Mesothelial cell of epicardium (in vitro differentiated cells): Measurements from ENCODE around the gene ETHE1. TPM values are rescaled to one million over a fixed set of nuclear protein-coding genes. Genes with fewer than 3 reads are reported as not detected.

Experiments
- DNase-seq, 2 experiments: peaks; one replicate each; pipeline ENCODE4 v3.0.0; 2021; ENCODE audit warnings: low spot score in 2 of 2; ENCODE audit not compliant: unreplicated experiment in 2 of 2
- H3K27ac Mint-ChIP-seq: 2 replicates; pipeline ENCODE4 v1.8.0; 2021; ENCODE audit warnings: mixed read lengths
- H3K27me3 Mint-ChIP-seq: 2 replicates; pipeline ENCODE4 v1.8.0; 2021; ENCODE audit warnings: low read depth, mixed read lengths
- H3K36me3 Mint-ChIP-seq: 2 replicates; pipeline ENCODE4 v1.8.0; 2021; ENCODE audit warnings: mixed read lengths
- H3K4me1 Mint-ChIP-seq: 2 replicates; pipeline ENCODE4 v1.8.0; 2021; ENCODE audit warnings: mixed read lengths
- H3K4me3 Mint-ChIP-seq: 2 replicates; pipeline ENCODE4 v1.8.0; 2021; ENCODE audit warnings: mild to moderate bottlenecking, moderate library complexity, mixed read lengths
- H3K9me3 Mint-ChIP-seq: 2 replicates; pipeline ENCODE4 v1.8.0; 2021; ENCODE audit warnings: mixed read lengths
- total RNA-seq: library from RNA; stranded (reverse); gene quantifications from 3 replicates; pipeline ENCODE4 v1.2.1, GENCODE V29; 2021
- TF ChIP-seq, protein P1 (sequence below): fragments of 200-600 bp; sonication (generic); IDR thresholded peaks from one replicate; pipeline ENCODE4 v1.5.0; 2021; ENCODE audit warnings: antibody characterized with exemption; ENCODE audit not compliant: unreplicated experiment

ETHE1 gene
- total RNA-seq, 1 donor from 2014 or later = 27.9 TPM

DNA sequence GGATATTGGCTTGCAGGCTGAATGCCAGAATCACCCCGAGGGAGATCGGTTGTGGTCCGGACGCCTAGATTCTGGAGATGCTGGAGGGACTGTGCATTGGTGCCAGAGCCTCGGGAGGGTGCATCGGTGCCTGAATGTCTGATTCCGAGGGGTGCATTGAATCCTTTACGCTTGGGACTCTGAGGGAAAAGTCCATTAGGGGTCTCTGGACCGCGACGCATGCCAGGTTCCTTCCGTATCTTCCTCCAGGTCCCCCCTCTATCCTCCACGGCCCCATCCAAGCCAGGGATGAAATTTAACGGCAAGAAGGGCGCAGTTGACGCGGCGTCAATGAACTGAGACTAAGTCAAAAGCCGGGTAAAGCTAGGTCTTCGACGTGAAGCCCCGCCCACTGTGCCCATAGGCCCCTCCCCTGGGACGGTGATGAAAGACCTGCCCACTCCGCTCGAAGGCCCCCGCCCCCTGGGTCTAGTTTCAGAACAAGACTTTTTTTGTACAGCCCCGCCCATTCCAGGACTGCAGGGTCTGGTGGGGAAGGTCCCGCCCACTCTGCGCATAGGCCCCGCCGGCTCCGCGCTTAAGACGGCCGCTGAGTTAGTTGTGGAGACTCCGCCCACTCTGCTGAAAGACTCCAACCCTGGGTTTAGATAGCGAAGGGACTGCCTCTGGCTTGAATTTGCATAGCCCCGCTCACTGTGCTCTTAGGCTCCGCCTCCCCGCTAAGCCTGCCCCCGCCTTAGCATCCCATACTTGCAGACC is 6.7 kb upstream of the ETHE1 start:
- Mint-ChIP-seq H3K4me3 (peak overlapping the region; percentile 82), H3K9me3 (peaks cover 5% of the 10 kb centered on the region), H3K4me1 (peaks cover 16% of the 10 kb centered on the region), H3K27me3 (no peaks in the 10 kb centered on the region), H3K36me3 (peaks cover 15% of the 10 kb centered on the region), H3K27ac (peak overlapping the region; percentile 99)
- TF ChIP-seq, protein P1, sequence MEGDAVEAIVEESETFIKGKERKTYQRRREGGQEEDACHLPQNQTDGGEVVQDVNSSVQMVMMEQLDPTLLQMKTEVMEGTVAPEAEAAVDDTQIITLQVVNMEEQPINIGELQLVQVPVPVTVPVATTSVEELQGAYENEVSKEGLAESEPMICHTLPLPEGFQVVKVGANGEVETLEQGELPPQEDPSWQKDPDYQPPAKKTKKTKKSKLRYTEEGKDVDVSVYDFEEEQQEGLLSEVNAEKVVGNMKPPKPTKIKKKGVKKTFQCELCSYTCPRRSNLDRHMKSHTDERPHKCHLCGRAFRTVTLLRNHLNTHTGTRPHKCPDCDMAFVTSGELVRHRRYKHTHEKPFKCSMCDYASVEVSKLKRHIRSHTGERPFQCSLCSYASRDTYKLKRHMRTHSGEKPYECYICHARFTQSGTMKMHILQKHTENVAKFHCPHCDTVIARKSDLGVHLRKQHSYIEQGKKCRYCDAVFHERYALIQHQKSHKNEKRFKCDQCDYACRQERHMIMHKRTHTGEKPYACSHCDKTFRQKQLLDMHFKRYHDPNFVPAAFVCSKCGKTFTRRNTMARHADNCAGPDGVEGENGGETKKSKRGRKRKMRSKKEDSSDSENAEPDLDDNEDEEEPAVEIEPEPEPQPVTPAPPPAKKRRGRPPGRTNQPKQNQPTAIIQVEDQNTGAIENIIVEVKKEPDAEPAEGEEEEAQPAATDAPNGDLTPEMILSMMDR = no peak
- peak; percentile 99 to 100 for DNase-seq

DNA sequence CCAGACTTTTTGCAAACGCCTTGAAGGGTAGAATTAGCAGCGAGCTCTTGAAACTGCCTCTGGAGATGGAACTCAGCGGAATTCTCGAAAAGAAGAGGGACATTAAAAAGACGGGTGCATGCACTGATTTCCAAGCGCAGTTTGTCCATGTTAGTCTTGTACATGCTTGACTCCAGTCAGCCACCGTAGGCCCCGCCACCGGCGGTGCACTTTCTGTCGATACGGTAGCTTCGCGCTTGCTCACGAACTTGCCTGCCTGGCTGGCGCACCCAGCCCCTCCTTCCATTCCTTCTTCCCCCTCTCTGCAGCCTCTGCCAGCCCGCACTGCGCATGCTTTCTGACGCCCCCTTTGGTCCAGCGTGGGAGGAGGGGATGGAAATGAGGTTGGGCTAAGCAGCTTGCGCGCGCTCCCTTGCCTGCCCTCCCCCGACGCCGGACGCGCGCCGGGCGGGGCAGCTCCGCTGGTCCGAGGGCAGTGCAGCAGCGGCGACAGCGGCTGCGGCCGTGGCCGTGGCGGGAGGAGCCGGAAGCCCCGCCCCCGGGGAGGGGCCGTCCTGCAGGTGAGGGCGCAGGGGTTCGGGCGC is 6.1 kb upstream of the ETHE1 start, which contains the start of gene ZNF575:
TSS of gene ZNF575 (plus strand) at position 227 of the 584 bp plus-strand sequence. CDS start 1,235 bp downstream, outside the sequence.
- H3K4me3 Mint-ChIP-seq = peak within 1 kb of the TSS; percentile 82
- H3K9me3 Mint-ChIP-seq = no peaks in the 10 kb centered on the region
- peak within 1 kb of the TSS; percentile 99 for H3K27ac Mint-ChIP-seq
- peak; percentile 79 to 92 for DNase-seq
- no peaks in the 10 kb centered on the region for H3K27me3 Mint-ChIP-seq
- H3K4me1 Mint-ChIP-seq = peaks cover 16% of the 10 kb centered on the region
- TF ChIP-seq, protein P1 = peak; percentile 11
- peaks cover 9% of the 10 kb centered on the region for H3K36me3 Mint-ChIP-seq

DNA sequence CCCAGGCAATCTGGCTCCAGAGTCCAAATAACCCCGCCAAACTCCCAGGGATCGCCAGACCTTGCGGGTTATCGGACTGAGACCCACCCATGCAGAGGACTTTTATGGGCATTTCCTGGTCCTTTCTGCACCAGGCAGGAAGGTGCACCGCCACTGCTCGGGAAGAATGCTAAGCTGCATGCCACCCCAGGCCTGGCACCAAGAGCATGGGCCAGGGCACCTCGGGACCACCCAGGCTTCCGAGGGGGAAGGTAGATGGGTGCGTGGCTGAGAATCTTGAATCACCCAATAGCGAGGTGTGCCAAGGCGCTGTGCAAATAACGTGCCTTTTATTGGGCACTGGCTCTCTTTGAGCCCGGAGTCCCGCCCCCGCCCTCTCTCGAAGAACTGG is 5.6 kb upstream of the ETHE1 start:
- TF ChIP-seq, protein P1 = no peak
- peak in 1 of 2 experiments; percentile 53 for DNase-seq
- no peaks in the 10 kb centered on the region for H3K27me3 Mint-ChIP-seq
- peak overlapping the region; percentile 99 for H3K27ac Mint-ChIP-seq
- peaks cover 16% of the 10 kb centered on the region for H3K4me1 Mint-ChIP-seq
- peak overlapping the region; percentile 82 for H3K4me3 Mint-ChIP-seq
- H3K9me3 Mint-ChIP-seq = no peaks in the 10 kb centered on the region
- peaks cover 9% of the 10 kb centered on the region for H3K36me3 Mint-ChIP-seq

DNA sequence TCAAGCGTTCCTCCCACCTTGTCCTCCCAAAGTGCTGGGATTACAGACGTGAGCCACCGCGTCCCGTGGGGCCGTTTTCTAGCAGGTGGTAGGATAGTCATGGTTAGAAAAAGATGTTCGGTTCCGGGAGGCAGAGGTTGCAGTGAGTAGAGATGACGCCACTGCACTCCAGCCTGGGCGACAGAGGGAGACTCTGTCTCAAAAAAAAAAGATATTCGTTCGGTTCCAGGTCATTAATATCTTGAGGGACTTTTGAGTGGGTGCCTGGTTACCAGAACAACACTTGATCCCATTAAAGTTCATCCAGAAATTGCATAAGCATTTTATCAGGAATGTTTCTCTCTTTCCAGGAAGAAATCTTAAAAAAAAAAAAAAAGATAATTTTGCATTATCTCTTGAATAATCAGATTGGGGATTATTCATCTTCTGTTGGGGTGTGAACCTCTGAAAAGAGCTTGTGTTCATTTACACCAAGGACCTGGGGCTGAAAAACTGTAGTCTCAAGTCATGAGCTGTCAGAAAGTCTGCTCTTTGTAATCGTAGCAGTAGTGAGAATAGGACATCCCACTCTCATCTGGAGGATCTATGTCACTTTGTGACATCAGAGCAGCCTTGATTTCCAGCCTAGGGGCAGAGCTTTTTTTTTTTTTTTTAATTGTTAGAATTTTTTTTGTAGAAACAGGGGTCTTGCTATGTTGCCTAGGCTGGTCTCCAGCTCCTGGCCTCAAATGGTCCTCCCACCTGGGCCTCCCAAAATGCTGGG is 1.0 kb upstream of the ETHE1 start:
- H3K4me3 Mint-ChIP-seq = peak overlapping the region; percentile 38
- H3K9me3 Mint-ChIP-seq = no peaks in the 10 kb centered on the region
- H3K27ac Mint-ChIP-seq = no peak overlapping the region
- TF ChIP-seq, protein P1 = no peak
- H3K4me1 Mint-ChIP-seq = peaks cover 33% of the 10 kb centered on the region
- no peak for DNase-seq
- no peaks in the 10 kb centered on the region for H3K36me3 Mint-ChIP-seq
- no peaks in the 10 kb centered on the region for H3K27me3 Mint-ChIP-seq

DNA sequence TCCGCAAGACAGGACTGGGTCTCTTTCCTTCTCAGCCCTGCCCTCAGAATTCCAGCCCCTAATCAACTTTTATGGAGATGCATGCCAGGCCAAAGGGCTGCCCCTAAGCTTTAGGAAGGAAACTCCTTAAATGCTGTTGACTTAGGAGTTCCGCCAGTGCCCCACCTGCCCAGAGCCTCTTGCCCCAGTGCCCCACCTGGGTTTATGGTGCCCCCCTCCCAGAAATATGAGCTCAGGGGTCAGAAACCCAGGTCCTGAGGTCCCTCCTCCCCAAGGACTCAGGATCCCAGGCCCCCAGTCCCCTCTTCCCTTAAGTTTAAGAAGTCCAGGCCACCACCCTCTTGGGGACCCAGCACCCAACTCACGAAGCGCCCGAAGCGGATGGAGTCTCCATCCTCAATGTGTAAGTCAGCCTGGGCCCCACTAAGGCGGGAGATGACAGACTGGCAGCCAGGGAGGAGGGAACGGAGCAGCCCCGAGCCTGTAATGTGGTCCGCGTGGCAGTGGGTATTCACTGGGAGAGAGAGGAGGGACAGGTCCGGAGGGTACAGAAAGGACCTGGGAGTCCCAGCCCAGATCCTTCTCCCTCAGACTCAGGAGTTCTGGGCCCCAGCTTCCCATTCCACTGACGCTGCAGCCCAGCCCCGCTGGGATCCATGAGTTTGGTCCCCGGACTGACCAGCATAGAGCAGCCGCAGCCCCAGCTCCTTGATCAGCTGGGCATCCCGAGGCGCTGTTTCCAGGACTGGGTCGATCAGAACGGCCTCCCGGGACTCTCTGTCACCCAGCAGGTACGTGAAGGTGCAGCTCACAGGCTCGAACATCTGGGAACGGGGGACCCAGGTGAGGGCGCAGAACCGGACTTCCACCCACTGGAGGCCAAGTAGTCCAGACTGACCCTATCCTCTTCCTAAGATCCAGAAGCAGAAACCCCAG is 897 bp downstream of the ETHE1 start:
- Mint-ChIP-seq H3K4me1 (peaks cover 28% of the 10 kb centered on the region), H3K27me3 (no peaks in the 10 kb centered on the region), H3K27ac (peak overlapping the region; percentile 83), H3K4me3 (peak overlapping the region; percentile 87), H3K36me3 (no peaks in the 10 kb centered on the region), H3K9me3 (no peaks in the 10 kb centered on the region)
- TF ChIP-seq, protein P1 = no peak
- DNase-seq = no peak
